ENCODE measurements around the gene NT5DC3.
"Not testable (repeated sequence)": the region's sequence is repeated elsewhere in the genome, so short reads cannot be mapped to it uniquely, and the experiment has no call there.

The NT5DC3 gene

GRCh38 chr12:103840462-103840875 is 565 bp downstream of the NT5DC3 start:
- Histone ChIP-seq H3K27me3 (no peaks in the 10 kb centered on the region), H3K36me3 (no peaks in the 10 kb centered on the region), H3K9me3 (no peaks in the 10 kb centered on the region), H3K4me1 (ENCODE audit: control insufficient read depth in 1 of 2, insufficient read depth in 1 of 2, low read depth in 1 of 2, low read length in 1 of 2) (peaks cover 23 to 27% of the 10 kb centered on the region in 2 experiments), H3K27ac (peak overlapping the region; percentile 68), H3K4me3 (ENCODE audit: low read depth in 1 of 2, low read length in 1 of 2) (peak overlapping the region; percentile 78 to 81)
- no peak for TF ChIP-seq CTCF (IDR thresholded peaks at IDR 0.05)

DNA sequence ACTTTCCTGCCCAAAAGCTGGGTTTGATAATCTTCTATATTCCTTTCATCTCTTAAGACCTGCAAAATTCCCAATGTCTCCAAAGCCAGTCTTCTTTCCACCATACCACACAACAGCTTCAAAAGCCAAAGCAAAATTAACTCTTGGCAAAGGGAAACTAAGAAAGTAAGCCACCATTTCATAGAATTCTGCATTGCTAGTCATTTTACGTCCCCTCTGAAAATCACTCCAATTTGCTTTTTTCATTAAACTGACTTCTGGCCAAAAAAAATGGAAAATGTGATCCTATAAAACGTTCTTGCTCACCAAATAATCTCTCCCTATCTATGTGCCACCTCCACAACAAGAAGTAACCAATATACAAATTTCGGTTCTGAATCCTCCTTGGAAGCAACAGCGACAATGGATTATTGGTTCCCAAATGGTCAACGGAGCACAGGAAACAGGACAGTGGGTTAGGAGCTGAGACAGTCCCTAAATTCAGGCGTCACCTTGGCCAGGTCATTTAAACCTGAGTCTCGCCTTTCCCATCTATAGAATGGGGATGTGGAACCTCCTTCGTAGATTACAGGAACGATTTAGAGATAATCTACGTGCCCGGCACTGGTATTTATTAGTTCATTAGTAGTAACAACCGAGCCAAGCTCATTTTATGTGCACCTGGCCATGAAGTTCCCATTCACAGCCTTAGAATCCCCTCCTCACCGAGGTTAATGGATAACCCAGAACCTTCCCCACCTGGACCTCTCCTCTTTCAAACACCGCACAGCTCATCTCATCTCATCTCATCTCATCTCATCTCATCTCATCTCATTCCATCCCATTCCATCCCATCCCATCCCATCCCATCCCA is 1.2 kb downstream of the NT5DC3 start:
- Histone ChIP-seq H3K27ac (no peak overlapping the region), H3K9me3 (no peaks in the 10 kb centered on the region), H3K27me3 (no peaks in the 10 kb centered on the region), H3K36me3 (no peaks in the 10 kb centered on the region), H3K4me3 (ENCODE audit: low read depth in 1 of 2, low read length in 1 of 2) (peak overlapping the region; percentile 78 to 81), H3K4me1 (ENCODE audit: control insufficient read depth in 1 of 2, insufficient read depth in 1 of 2, low read depth in 1 of 2, low read length in 1 of 2) (peaks cover 23 to 27% of the 10 kb centered on the region in 2 experiments)
- TF ChIP-seq CTCF (IDR thresholded peaks at IDR 0.05), result no peak

DNA sequence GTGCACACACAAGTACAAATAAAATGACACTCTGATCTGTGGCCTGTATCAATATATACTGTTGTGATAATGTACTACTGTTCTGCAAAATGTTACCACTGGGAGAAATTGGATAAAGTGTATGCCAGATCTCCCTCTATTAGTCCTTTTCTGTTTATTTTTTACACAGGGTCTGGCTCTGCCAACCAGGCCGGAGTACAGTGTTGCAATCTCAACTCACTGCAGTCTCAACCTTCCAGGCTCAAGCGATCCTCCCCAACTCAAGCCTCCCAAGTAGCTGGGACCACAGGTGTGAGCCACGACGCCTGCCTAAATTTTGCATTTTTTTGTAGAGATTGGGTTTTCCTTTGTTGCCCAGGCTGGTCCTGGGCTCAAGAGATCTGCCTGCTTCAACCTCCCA is 1.9 kb downstream of the NT5DC3 start:
- no peaks in the 10 kb centered on the region for H3K9me3 ChIP-seq
- H3K27me3 ChIP-seq, result no peaks in the 10 kb centered on the region
- H3K36me3 ChIP-seq, result no peaks in the 10 kb centered on the region
- no peak overlapping the region for H3K27ac ChIP-seq
- peaks cover 23 to 27% of the 10 kb centered on the region in 2 experiments for H3K4me1 ChIP-seq (ENCODE audit: control insufficient read depth in 1 of 2, insufficient read depth in 1 of 2, low read depth in 1 of 2, low read length in 1 of 2)
- H3K4me3 ChIP-seq (ENCODE audit: low read depth in 1 of 2, low read length in 1 of 2), result no peak overlapping the region
- no peak for TF ChIP-seq CTCF (IDR thresholded peaks at IDR 0.05)

DNA sequence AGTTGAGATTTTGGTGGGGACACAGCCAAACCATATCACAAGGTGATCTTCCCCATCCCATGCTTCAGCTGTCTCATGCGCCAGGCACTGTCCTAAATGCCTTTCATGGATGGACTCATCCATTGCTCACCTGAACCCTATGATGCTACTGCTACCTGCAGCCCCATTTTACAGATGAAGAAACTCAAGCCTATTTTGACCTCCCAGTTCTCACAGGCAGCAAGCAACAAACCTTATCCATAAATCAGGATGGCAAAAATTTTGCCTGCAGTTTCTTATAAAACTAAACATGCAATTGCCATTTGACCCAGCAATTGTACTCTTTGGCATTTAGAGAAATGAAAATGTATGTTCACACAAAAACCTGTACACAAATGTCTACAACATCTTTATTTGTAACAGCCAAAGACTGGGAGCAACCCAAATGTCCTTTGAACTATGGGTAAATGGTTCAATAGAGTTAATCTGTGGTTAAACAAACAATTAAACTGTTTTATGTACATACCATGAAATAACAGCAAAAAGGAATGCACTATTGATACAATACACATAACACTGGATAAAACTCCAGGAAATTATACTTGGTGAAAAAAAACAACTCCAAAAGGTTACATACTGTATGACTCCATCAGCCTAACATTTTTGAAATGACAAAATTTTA is 2.6 kb downstream of the NT5DC3 start:
- Histone ChIP-seq H3K27me3 (no peaks in the 10 kb centered on the region), H3K4me1 (ENCODE audit: control insufficient read depth in 1 of 2, insufficient read depth in 1 of 2, low read depth in 1 of 2, low read length in 1 of 2) (peaks cover 23 to 27% of the 10 kb centered on the region in 2 experiments), H3K36me3 (no peaks in the 10 kb centered on the region), H3K9me3 (no peaks in the 10 kb centered on the region), H3K27ac (no peak overlapping the region), H3K4me3 (ENCODE audit: low read depth in 1 of 2, low read length in 1 of 2) (no peak overlapping the region)
- no peak for TF ChIP-seq CTCF (IDR thresholded peaks at IDR 0.05)

- Histone ChIP-seq H3K4me3 (ENCODE audit: low read depth in 1 of 2, low read length in 1 of 2) (no peak overlapping the region), H3K27ac (no peak overlapping the region), H3K4me1 (ENCODE audit: control insufficient read depth in 1 of 2, insufficient read depth in 1 of 2, low read depth in 1 of 2, low read length in 1 of 2) (peaks cover 35 to 37% of the 10 kb centered on the region in 2 experiments), H3K27me3 (no peaks in the 10 kb centered on the region), H3K36me3 (no peaks in the 10 kb centered on the region), H3K9me3 (no peaks in the 10 kb centered on the region)
- TF ChIP-seq CTCF (IDR thresholded peaks at IDR 0.05), result no peak
Observed at GRCh38 chr12:103836345-103836744, 4.7 kb downstream of the NT5DC3 start.

DNA sequence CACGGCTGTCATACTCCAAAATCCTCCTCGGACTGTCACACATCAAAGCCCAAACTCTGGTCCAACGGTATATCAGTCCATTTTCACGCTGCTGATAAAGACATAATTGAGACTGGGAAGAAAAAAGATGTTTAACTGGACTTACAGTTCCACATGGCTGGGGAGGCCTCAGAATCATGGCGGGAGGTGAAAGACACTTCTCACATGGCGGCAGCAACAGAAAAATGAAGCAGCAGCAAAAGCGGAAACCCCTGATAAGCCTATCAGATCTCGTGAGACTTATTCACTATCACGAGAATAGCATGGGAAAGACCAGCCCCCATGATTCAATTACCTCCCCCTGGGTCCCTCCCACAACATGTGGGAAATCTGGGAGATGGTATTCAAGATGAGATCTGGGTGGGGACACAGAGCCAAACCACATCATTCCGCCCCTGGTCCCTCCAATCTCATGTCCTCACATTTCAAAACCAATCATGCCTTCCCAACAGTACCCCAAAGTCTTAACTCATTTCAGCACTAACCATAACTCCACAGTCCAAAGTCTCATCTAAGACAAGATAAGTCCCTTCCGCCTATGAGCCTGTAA is 5.2 kb downstream of the NT5DC3 start:
- H3K27ac ChIP-seq; H3K27me3 ChIP-seq; H3K9me3 ChIP-seq; H3K36me3 ChIP-seq; H3K4me3 ChIP-seq (ENCODE audit: low read depth in 1 of 2, low read length in 1 of 2): not testable (repeated sequence)
- peaks cover 40 to 42% of the 10 kb centered on the region in 2 experiments for H3K4me1 ChIP-seq (ENCODE audit: control insufficient read depth in 1 of 2, insufficient read depth in 1 of 2, low read depth in 1 of 2, low read length in 1 of 2)
